Uterus (tissue), 4 donors: ENCODE data around the gene STAP2. TPM values are rescaled to one million over a fixed set of nuclear protein-coding genes. Genes with fewer than 3 reads are reported as not detected.
"Not testable (repeated sequence)": the region's sequence is repeated elsewhere in the genome, so short reads cannot be mapped to it uniquely, and the experiment has no call there.

Source experiments
- DNase-seq, 2 donors: peaks; one replicate each; pipeline ENCODE4 v3.0.0-alpha.2; 2019 to 2020
- H3K27ac ChIP-seq, 2 donors: fragments of 200-600 bp; sonication (generic); 1 replicate in 1 of 2; 2 replicates in 1 of 2; pipeline ENCODE4 v1.5.1; 2016 to 2018
- H3K27me3 ChIP-seq, 2 donors: fragments of 200-600 bp; sonication (generic); one replicate each; pipeline ENCODE4 v1.5.1; 2018 to 2019; ENCODE audit warnings: control low read depth in 1 of 2
- H3K36me3 ChIP-seq, 2 donors: fragments of 200-600 bp; sonication (generic); one replicate each; pipeline ENCODE4 v1.5.1; 2019; ENCODE audit warnings: control low read depth in 1 of 2
- H3K4me1 ChIP-seq, 2 donors: fragments of 200-600 bp; sonication (generic); one replicate each; pipeline ENCODE4 v1.5.1; 2018 to 2019; ENCODE audit warnings: control low read depth in 1 of 2
- H3K4me3 ChIP-seq, 2 donors: fragments of 200-600 bp; sonication (generic); 1 replicate in 1 of 2; 2 replicates in 1 of 2; pipeline ENCODE4 v1.5.1; 2018 to 2019; ENCODE audit warnings: mild to moderate bottlenecking in 1 of 2
- H3K9me3 ChIP-seq, 2 donors: fragments of 200-600 bp; sonication (generic); one replicate each; pipeline ENCODE4 v1.5.1; 2019; ENCODE audit warnings: control low read depth in 1 of 2
- POLR2A ChIP-seq, 2 donors: fragments of 450-650 bp; IDR thresholded peaks; one replicate each; pipeline ENCODE4 v1.6.1; 2016; ENCODE audit warnings: antibody characterized with exemption in 2 of 2, mild to moderate bottlenecking in 1 of 2, moderate library complexity in 1 of 2
- intact Hi-C: fragments of 100-400 bp; cut with DNase I; formaldehyde crosslinking; loops from one replicate; pipeline ENCODE4 v1.15.1; 2023; ENCODE audit warnings: low total_unique reads
- total RNA-seq, 4 donors: library from RNA; depleted of rRNA in 3 of 4; stranded (reverse); fragments of >200 nt in 3 of 4; gene quantifications; one replicate each; pipeline versions ENCODE4 v1.1.0 to v1.2.4, GENCODE V29; 2014 to 2023
- TF ChIP-seq, protein P1 (sequence below), 4 experiments: fragments of 200-600 bp in 2 of 4; fragments of 450-650 bp in 2 of 4; sonication (generic) in 2 of 4; IDR thresholded peaks; one replicate each; pipeline ENCODE4 v1.5.1; 2016 to 2019; ENCODE audit warnings: antibody characterized with exemption in 4 of 4, mild to moderate bottlenecking in 2 of 4, moderate library complexity in 1 of 4
- donor health status: DM: yes; HTN: yes; CAD: no.

The STAP2 gene
- total RNA-seq, 4 donors from 2014 or later, result 0.29 to 9.4 (median 6.2) TPM

DNA sequence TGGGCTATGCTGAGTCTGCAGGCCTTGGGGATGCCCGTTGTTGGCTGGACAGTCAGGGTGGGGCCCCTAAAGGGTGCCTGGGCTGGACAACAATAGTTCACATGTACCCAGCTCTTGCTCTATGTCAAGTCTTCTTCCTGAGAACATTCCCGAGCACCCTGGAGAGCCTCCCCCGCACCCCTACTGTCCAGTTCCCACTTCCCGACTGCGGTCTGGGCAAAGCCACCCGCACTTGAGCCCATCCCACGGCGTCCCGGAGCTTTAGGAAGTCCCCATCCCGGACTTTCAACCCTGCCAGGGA, 3.6 kb upstream of the STAP2 start:
- DNase-seq, result no peak
- intact Hi-C loops, result no loop called here
- Histone ChIP-seq H3K27me3 (no peaks in the 10 kb centered on the region), H3K4me1 (peaks cover 3 to 5% of the 10 kb centered on the region in 2 donors), H3K4me3 (peak overlapping the region; percentile 56 to 66), H3K9me3 (no peaks in the 10 kb centered on the region), H3K36me3 (no peaks in the 10 kb centered on the region), H3K27ac (peak overlapping the region; percentile 94 to 95)
- TF ChIP-seq, protein P1, sequence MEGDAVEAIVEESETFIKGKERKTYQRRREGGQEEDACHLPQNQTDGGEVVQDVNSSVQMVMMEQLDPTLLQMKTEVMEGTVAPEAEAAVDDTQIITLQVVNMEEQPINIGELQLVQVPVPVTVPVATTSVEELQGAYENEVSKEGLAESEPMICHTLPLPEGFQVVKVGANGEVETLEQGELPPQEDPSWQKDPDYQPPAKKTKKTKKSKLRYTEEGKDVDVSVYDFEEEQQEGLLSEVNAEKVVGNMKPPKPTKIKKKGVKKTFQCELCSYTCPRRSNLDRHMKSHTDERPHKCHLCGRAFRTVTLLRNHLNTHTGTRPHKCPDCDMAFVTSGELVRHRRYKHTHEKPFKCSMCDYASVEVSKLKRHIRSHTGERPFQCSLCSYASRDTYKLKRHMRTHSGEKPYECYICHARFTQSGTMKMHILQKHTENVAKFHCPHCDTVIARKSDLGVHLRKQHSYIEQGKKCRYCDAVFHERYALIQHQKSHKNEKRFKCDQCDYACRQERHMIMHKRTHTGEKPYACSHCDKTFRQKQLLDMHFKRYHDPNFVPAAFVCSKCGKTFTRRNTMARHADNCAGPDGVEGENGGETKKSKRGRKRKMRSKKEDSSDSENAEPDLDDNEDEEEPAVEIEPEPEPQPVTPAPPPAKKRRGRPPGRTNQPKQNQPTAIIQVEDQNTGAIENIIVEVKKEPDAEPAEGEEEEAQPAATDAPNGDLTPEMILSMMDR (IDR thresholded peaks at IDR 0.05), result peak in 1 of 4 experiments; percentile 2
- TF ChIP-seq POLR2A (IDR thresholded peaks at IDR 0.05), result no peak

GRCh38 chr19:4337906-4338440, 654 bp downstream of the STAP2 start:
- Histone ChIP-seq H3K27me3 (no peaks in the 10 kb centered on the region), H3K36me3 (no peaks in the 10 kb centered on the region), H3K9me3 (no peaks in the 10 kb centered on the region), H3K27ac (peak overlapping the region; percentile 53 to 70), H3K4me1 (no peaks in the 10 kb centered on the region), H3K4me3 (peak overlapping the region; percentile 36 to 43)
- TF ChIP-seq POLR2A (IDR thresholded peaks at IDR 0.05), result no peak
- TF ChIP-seq, protein P1 (IDR thresholded peaks at IDR 0.05), result no peak
- DNase-seq, result no peak
- intact Hi-C loops, result no loop called here

- intact Hi-C loops, result no loop called here
- no peak overlapping the region for H3K27ac ChIP-seq
These were observed 3.6 kb downstream of the STAP2 start for GRCh38 chr19:4334929-4335570.

GRCh38 chr19:4329858-4330257, 8.8 kb downstream of the STAP2 start:
- H3K4me3 ChIP-seq, result no peak overlapping the region
- H3K36me3 ChIP-seq, result no peaks in the 10 kb centered on the region
- H3K27ac ChIP-seq, result no peak overlapping the region
- TF ChIP-seq, protein P1 (IDR thresholded peaks at IDR 0.05), result no peak
- TF ChIP-seq POLR2A (IDR thresholded peaks at IDR 0.05), result no peak
- H3K9me3 ChIP-seq, result no peaks in the 10 kb centered on the region
- DNase-seq, result no peak
- no peaks in the 10 kb centered on the region for H3K27me3 ChIP-seq
- intact Hi-C loops, result no loop called here
- peaks cover 0 to 11% of the 10 kb centered on the region in 2 donors for H3K4me1 ChIP-seq

More at GRCh38 chr19:4334929-4335570, 3.6 kb downstream of the STAP2 start:
- no peaks in the 10 kb centered on the region for H3K4me1 ChIP-seq
- no peaks in the 10 kb centered on the region for H3K27me3 ChIP-seq
- DNase-seq, result no peak
- no peaks in the 10 kb centered on the region for H3K36me3 ChIP-seq
- TF ChIP-seq POLR2A (IDR thresholded peaks at IDR 0.05), result no peak
- TF ChIP-seq, protein P1 (IDR thresholded peaks at IDR 0.05), result no peak
- no peak overlapping the region for H3K4me3 ChIP-seq
- no peaks in the 10 kb centered on the region for H3K9me3 ChIP-seq

DNA sequence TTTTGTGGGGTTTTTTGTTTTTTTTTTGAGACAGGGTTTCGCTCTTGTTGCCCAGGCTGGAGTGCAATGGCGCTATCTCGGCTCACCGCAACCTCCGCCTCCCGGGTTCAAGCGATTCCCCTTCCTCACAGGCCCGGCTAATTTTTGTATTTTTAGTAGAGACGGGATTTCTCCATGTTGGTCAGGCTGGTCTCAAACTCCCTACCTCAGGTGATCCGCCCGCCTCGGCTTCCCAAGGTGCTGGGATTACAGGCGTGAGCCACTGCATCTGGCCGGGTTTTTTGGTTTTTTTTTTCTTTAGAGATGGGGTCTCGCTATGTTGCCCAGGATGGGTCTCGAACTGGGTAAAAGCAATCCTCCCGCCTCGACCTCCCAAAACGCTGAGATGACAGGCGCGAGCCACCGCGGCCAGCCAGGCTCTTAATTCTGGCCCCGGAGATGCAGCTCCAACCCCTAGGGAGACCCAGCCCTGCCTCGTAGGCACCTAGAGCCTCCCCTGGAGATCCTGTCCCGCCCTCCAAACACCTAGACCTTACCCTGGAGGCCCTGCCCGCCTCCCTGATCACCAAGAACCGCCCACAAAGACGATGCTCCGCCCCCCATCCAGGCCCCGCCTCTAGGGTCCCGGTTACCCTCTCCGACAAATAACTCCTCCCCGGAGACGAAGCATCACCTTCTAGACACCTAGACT, 9.5 kb downstream of the STAP2 start:
- H3K9me3 ChIP-seq, H3K36me3 ChIP-seq, intact Hi-C loops, DNase-seq, H3K27me3 ChIP-seq: not testable (repeated sequence)
- peak overlapping the region; percentile 7 to 43 for H3K27ac ChIP-seq
- peaks cover 0 to 11% of the 10 kb centered on the region in 2 donors for H3K4me1 ChIP-seq
- H3K4me3 ChIP-seq, result peak overlapping the region; percentile 32 to 43
